SJCRH30 (cell line): ENCODE measurements around the gene MSANTD4. TPM values are rescaled to one million over a fixed set of nuclear protein-coding genes. Genes with fewer than 3 reads are reported as not detected.

Experiments
- DNase-seq, 2 experiments: peaks; one replicate each; pipeline ENCODE4 v3.0.0-alpha.2; 2015 to 2020
- H3K27ac ChIP-seq: fragments of 250-450 bp; sonication (Bioruptor Pico); 2 replicates; pipeline ENCODE4 v1.5.1; 2020; ENCODE audit warnings: mild to moderate bottlenecking, moderate library complexity
- H3K27me3 ChIP-seq: fragments of 250-450 bp; sonication (Bioruptor Pico); 2 replicates; pipeline ENCODE4 v1.5.1; 2020; ENCODE audit warnings: mild to moderate bottlenecking, moderate library complexity
- H3K36me3 ChIP-seq: fragments of 250-450 bp; sonication (Bioruptor Pico); 2 replicates; pipeline ENCODE4 v1.5.1; 2020; ENCODE audit warnings: mild to moderate bottlenecking, moderate library complexity
- H3K4me1 ChIP-seq: fragments of 250-450 bp; sonication (Bioruptor Pico); 2 replicates; pipeline ENCODE4 v1.5.1; 2020; ENCODE audit warnings: mild to moderate bottlenecking, moderate library complexity
- H3K4me3 ChIP-seq: fragments of 250-450 bp; sonication (Bioruptor Pico); 2 replicates; pipeline ENCODE4 v1.5.1; 2020; ENCODE audit warnings: mild to moderate bottlenecking, moderate library complexity
- H3K9me3 ChIP-seq: fragments of 250-450 bp; sonication (Bioruptor Pico); replicated peaks from 2 replicates; pipeline ENCODE4 v1.5.1; 2020; ENCODE audit warnings: mild to moderate bottlenecking, moderate library complexity
- total RNA-seq: library from RNA; depleted of rRNA; stranded (reverse); fragments of >200 nt; shearing (Covaris generic); gene quantifications from 2 replicates; pipeline ENCODE4 v1.2.3, GENCODE V29; 2014; rRNA removed

Gene MSANTD4
- total RNA-seq, 1 experiment from 2014 or later: 18.4 TPM

DNA sequence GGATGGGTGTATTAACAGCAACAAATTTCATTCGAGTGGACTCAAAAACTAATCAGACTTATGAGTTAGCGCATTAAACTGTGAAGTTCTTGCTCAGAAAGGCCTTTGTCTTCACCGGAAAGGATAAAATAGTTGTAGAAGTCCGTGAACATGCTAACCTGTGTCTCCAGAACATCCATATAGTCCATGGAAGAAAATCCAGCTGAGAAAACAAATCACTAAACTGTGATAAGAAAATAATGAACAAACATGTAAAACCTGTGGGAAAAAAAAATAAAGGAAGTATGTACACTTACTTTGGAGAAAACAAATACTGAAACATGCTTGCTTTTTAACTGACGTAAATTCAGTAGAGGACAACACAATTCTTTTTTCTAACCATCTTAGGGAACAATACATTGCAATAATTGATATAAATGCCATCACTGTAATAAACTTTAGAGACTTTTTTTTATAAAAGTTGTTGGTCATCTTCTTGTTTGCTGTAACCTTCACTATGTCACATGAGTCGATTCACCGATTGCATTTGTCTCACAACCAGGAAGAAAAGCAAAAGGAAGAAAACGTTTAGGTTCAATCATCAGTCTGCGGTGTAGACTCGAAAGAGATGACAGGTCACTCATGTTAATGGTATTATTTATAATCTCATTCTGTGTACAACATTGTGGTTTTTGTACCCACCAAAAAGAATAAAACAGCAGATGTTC lies 41.9 kb downstream of the MSANTD4 start:
- DNase-seq: no peak
- no peaks in the 10 kb centered on the region for H3K9me3 ChIP-seq
- H3K36me3 ChIP-seq: no peaks in the 10 kb centered on the region
- no peaks in the 10 kb centered on the region for H3K27me3 ChIP-seq
- no peaks in the 10 kb centered on the region for H3K4me1 ChIP-seq
- no peak overlapping the region for H3K4me3 ChIP-seq
- H3K27ac ChIP-seq: no peak overlapping the region

- H3K4me1 ChIP-seq: no peaks in the 10 kb centered on the region
- no peaks in the 10 kb centered on the region for H3K36me3 ChIP-seq
- H3K9me3 ChIP-seq: no peaks in the 10 kb centered on the region
- H3K27me3 ChIP-seq: no peaks in the 10 kb centered on the region
- DNase-seq: no peak
- H3K4me3 ChIP-seq: no peak overlapping the region
- H3K27ac ChIP-seq: no peak overlapping the region
Measured at GRCh38 chr11:105975128-105975527, 46.9 kb downstream of the MSANTD4 start.

GRCh38 chr11:105969756-105970155 lies 52.3 kb downstream of the MSANTD4 start:
- H3K36me3 ChIP-seq: no peaks in the 10 kb centered on the region
- no peak overlapping the region for H3K27ac ChIP-seq
- H3K27me3 ChIP-seq: no peaks in the 10 kb centered on the region

GRCh38 chr11:105968021-105968697 lies 53.9 kb downstream of the MSANTD4 start:
- H3K36me3 ChIP-seq: no peaks in the 10 kb centered on the region
- DNase-seq: no peak
- H3K4me3 ChIP-seq: no peak overlapping the region
- no peaks in the 10 kb centered on the region for H3K9me3 ChIP-seq
- H3K27me3 ChIP-seq: no peaks in the 10 kb centered on the region
- no peak overlapping the region for H3K27ac ChIP-seq
- H3K4me1 ChIP-seq: no peaks in the 10 kb centered on the region

More at GRCh38 chr11:105969756-105970155, 52.3 kb downstream of the MSANTD4 start:
- Histone ChIP-seq H3K9me3 (no peaks in the 10 kb centered on the region), H3K4me1 (no peaks in the 10 kb centered on the region), H3K4me3 (no peak overlapping the region)
- no peak for DNase-seq

DNA sequence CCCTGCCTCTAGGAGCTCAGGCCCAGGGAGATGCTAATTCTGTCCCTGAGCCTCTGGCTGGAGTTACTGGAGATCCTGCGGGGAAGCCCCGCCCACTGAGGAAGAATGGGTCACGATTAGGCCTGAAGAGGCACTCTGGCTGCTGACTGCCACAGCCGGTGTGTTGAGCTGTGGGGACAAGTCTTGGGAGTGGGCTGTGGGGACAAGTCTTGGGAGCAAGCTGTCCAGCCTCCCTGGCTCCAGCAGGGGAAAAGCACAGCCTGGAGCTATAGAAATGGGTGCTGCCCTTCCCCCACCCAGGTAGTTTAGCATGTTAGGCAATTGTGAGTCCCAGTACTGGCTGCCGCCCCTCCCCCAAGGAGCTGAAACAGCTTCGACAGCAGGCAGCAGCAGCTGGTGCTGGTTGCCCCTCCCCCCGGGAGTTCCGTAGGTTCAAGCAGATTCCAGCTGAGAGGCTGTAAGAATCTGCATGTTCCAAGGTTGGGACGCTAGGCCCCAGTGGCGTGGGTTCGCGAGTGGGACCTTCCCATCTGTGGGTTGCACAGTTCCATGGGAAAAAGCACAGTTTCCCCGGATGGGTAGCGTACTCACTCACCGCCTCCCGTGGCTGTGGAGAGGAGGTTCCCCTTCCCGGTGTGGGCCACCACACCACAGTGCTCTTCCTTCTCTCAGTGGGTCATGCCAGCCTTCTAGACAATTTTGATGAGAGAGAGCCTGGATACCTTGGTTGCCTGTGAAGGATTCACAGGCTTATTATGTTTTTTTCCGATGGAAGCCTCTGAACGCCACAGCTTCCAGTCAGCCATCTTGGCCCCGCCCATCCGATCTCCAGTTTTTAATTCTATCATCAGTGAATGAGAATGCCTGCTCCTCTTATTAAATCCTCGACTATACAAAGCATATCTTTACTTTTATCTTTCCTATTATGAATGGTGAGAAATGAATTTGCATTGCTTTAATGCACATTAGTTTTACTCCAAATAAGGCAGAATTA lies 61.5 kb downstream of the MSANTD4 start:
- peak overlapping the region; percentile 70 for H3K27ac ChIP-seq
- H3K4me1 ChIP-seq: no peaks in the 10 kb centered on the region
- no peaks in the 10 kb centered on the region for H3K36me3 ChIP-seq
- DNase-seq: peak; percentile 70 to 72
- peak overlapping the region; percentile 65 for H3K4me3 ChIP-seq
- no peaks in the 10 kb centered on the region for H3K9me3 ChIP-seq
- no peaks in the 10 kb centered on the region for H3K27me3 ChIP-seq

Other genes starting within 250 kb of the MSANTD4 start
- 2.2 and 2.3 TPM in 2 replicates for gene KBTBD3, start 55.1 kb upstream of the MSANTD4 start, total RNA-seq
- gene AASDHPPT, start 55.4 kb upstream of the MSANTD4 start, total RNA-seq: 72.9 and 73.8 TPM in 2 replicates